GM23338 (cell line): ENCODE data around the gene CD99L2. TPM values are rescaled to one million over a fixed set of nuclear protein-coding genes. Genes with fewer than 3 reads are reported as not detected.

Experiments
- CREB1 ChIP-seq: fragments of 250-450 bp; sonication (Bioruptor Pico); IDR thresholded peaks from 2 replicates; pipeline ENCODE4 v1.5.0; 2020; ENCODE audit warnings: low read depth, mild to moderate bottlenecking, moderate library complexity
- CTCF ChIP-seq, 2 experiments: fragments of 200-600 bp in 1 of 2; sonication (generic) in 1 of 2; conservative IDR thresholded peaks; 2 replicates each; pipeline versions ENCODE4 v1.5.1 to v1.6.1; 2016 to 2017; ENCODE audit warnings: antibody characterized with exemption in 2 of 2, low read depth in 2 of 2, mild to moderate bottlenecking in 2 of 2, moderate library complexity in 1 of 2
- ETS1 ChIP-seq: IDR thresholded peaks from 2 replicates; pipeline ENCODE4 v1.6.1; 2016; ENCODE audit warnings: antibody characterized with exemption
- EZH2 ChIP-seq: fragments of 200-600 bp; sonication (generic); IDR thresholded peaks from one replicate; pipeline ENCODE4 v1.8.0; 2017; ENCODE audit warnings: antibody characterized with exemption, mild to moderate bottlenecking, low read depth; ENCODE audit not compliant: unreplicated experiment
- EZH2phosphoT487 ChIP-seq: fragments of 200-600 bp; sonication (generic); IDR thresholded peaks from one replicate; pipeline ENCODE4 v1.8.1; 2018; ENCODE audit warnings: antibody characterized with exemption; ENCODE audit not compliant: unreplicated experiment
- ZNF331 ChIP-seq: fragments of 250-450 bp; sonication (Bioruptor Pico); IDR thresholded peaks from 2 replicates; pipeline ENCODE4 v1.5.0; 2020; ENCODE audit warnings: low read depth, mild to moderate bottlenecking, moderate library complexity
- ZNF462 ChIP-seq: fragments of 250-450 bp; sonication (Bioruptor Pico); IDR thresholded peaks from 2 replicates; pipeline ENCODE4 v1.5.0; 2020; ENCODE audit warnings: mild to moderate bottlenecking, moderate library complexity
- polyA plus RNA-seq: library from polyadenylated mRNA; unstranded; fragments of >200 nt; fragmentation: Nextera tagmentation; extraction: Ambion mirVana; gene quantifications from 2 replicates; pipeline ENCODE4 v1.2.1, GENCODE V29; 2016
- total RNA-seq: library from RNA; depleted of rRNA; stranded (reverse); fragments of >200 nt; shearing (Covaris generic); gene quantifications from 2 replicates; pipeline ENCODE4 v1.2.3, GENCODE V29; 2014

Gene CD99L2
- total and polyA plus RNA-seq, 2 experiments from 2014 or later, result 2.6 to 6.4 TPM

- TF ChIP-seq ZNF462 (CRISPR knock-in tag) (no peak), CTCF (conservative IDR thresholded peaks at IDR 0.05; ENCODE audit: low read depth in 2 of 2) (no peak), ETS1 (no peak), EZH2 (no peak), EZH2phosphoT487 (no peak), ZNF331 (CRISPR knock-in tag) (no peak), CREB1 (no peak)
These were observed 35.5 kb upstream of the CD99L2 start (continued) for GRCh38 chrX:150933945-150934350.
